HEK293 (cell line): ENCODE results near the gene MARCHF3.

Experiments used
- CTCF ChIA-PET: fragments of 350-600 bp; formaldehyde crosslinking; extraction: SDS; loops from one replicate; lab custom pipeline; 2021; ENCODE audit warnings: antibody characterized with exemption; lab: Yijun Ruan, JAX
- POLR2A ChIA-PET: fragments of 300-600 bp; formaldehyde crosslinking; extraction: SDS; loops from one replicate; lab custom pipeline; 2020; ENCODE audit warnings: antibody characterized with exemption, inconsistent platforms; lab: Yijun Ruan, JAX
- H3K27ac ChIP-seq: fragments of 200-500 bp; sonication (Bioruptor generic); 2 replicates; pipeline ENCODE4 v1.5.1; 2014; ENCODE audit warnings: low read depth, low read length, control low read depth, inconsistent platforms; ENCODE audit errors: extremely low read depth
- H3K36me3 ChIP-seq, 2 experiments: fragments of 200-500 bp in 1 of 2; sonication (Bioruptor generic) in 1 of 2; 1 replicate in 1 of 2; 2 replicates in 1 of 2; pipeline ENCODE4 v1.5.1; 2014 to 2017; ENCODE audit warnings: inconsistent platforms in 2 of 2, low read length in 2 of 2; ENCODE audit not compliant: control insufficient read depth in 2 of 2, insufficient read depth in 1 of 2
- H3K4me1 ChIP-seq: fragments of 200-500 bp; sonication (Bioruptor generic); 2 replicates; pipeline ENCODE4 v1.5.1; 2014; ENCODE audit warnings: mild to moderate bottlenecking, low read length, inconsistent platforms; ENCODE audit not compliant: control insufficient read depth, insufficient read depth
- H3K4me3 ChIP-seq: 2 replicates; pipeline ENCODE4 v1.5.1; 2011; ENCODE audit warnings: low read depth, mild to moderate bottlenecking, control low read depth, low read length, moderate library complexity
- H3K9me3 ChIP-seq: fragments of 200-500 bp; sonication (Bioruptor generic); 2 replicates; pipeline ENCODE4 v1.5.1; 2014; ENCODE audit warnings: low read depth, low read length, inconsistent platforms; ENCODE audit not compliant: control insufficient read depth, insufficient read depth
- FEZF1 ChIP-seq: fragments of 450-650 bp; formaldehyde crosslinking; IDR thresholded peaks from 2 replicates; pipeline ENCODE4 v1.5.1; 2016; ENCODE audit warnings: missing biosample characterization, missing genetic modification characterization
- MZF1 ChIP-seq: fragments of 450-650 bp; formaldehyde crosslinking; IDR thresholded peaks from 2 replicates; pipeline ENCODE4 v1.5.1; 2017; ENCODE audit warnings: missing biosample characterization, missing genetic modification characterization, borderline replicate concordance
- TRIM28 ChIP-seq: IDR thresholded peaks from 2 replicates; pipeline ENCODE4 v1.6.1; 2011; ENCODE audit warnings: low read length, control low read depth, borderline replicate concordance
- ZNF157 ChIP-seq: fragments of 450-650 bp; formaldehyde crosslinking; IDR thresholded peaks from 2 replicates; pipeline ENCODE4 v1.5.1; 2016; ENCODE audit warnings: missing biosample characterization, missing genetic modification characterization
- ZNF19 ChIP-seq: fragments of 450-650 bp; formaldehyde crosslinking; IDR thresholded peaks from 2 replicates; pipeline ENCODE4; 2016; ENCODE audit warnings: missing biosample characterization, missing genetic modification characterization, low read depth
- ZNF362 ChIP-seq: fragments of 450-650 bp; formaldehyde crosslinking; IDR thresholded peaks from 2 replicates; pipeline ENCODE4 v1.5.1; 2016; ENCODE audit warnings: missing biosample characterization, missing genetic modification characterization
- ZNF394 ChIP-seq: fragments of 450-650 bp; formaldehyde crosslinking; IDR thresholded peaks from 2 replicates; pipeline ENCODE4 v1.5.1; 2016; ENCODE audit warnings: missing biosample characterization, missing genetic modification characterization, mild to moderate bottlenecking, moderate library complexity, borderline replicate concordance
- ZNF426 ChIP-seq: fragments of 450-650 bp; formaldehyde crosslinking; IDR thresholded peaks from 2 replicates; pipeline ENCODE4 v1.5.1; 2017; ENCODE audit warnings: missing biosample characterization, missing genetic modification characterization, mild to moderate bottlenecking, inconsistent platforms, moderate library complexity
- ZNF571 ChIP-seq: fragments of 450-650 bp; formaldehyde crosslinking; IDR thresholded peaks from 2 replicates; pipeline ENCODE4 v1.5.0; 2017; ENCODE audit warnings: missing biosample characterization, missing genetic modification characterization
- ZNF596 ChIP-seq: fragments of 450-650 bp; IDR thresholded peaks from 2 replicates; pipeline ENCODE4 v1.5.0; 2018; ENCODE audit warnings: missing biosample characterization, mild to moderate bottlenecking, missing genetic modification characterization, moderate library complexity
- ZNF621 ChIP-seq: fragments of 450-650 bp; formaldehyde crosslinking; IDR thresholded peaks from 2 replicates; pipeline ENCODE4 v1.5.1; 2017; ENCODE audit warnings: missing biosample characterization, missing genetic modification characterization
- ZNF664 ChIP-seq: fragments of 450-650 bp; formaldehyde crosslinking; IDR thresholded peaks from 2 replicates; pipeline ENCODE4 v1.5.1; 2016; ENCODE audit warnings: missing biosample characterization, missing genetic modification characterization
- ZNF701 ChIP-seq: fragments of 450-650 bp; formaldehyde crosslinking; IDR thresholded peaks from 2 replicates; pipeline ENCODE4 v1.5.1; 2016; ENCODE audit warnings: missing biosample characterization, missing genetic modification characterization
- ZNF704 ChIP-seq: fragments of 450-650 bp; formaldehyde crosslinking; IDR thresholded peaks from 2 replicates; pipeline ENCODE4 v1.5.1; 2016; ENCODE audit warnings: missing biosample characterization, missing genetic modification characterization
- ZNF707 ChIP-seq: fragments of 450-650 bp; formaldehyde crosslinking; IDR thresholded peaks from 2 replicates; pipeline ENCODE4 v1.5.1; 2016; ENCODE audit warnings: missing biosample characterization, missing genetic modification characterization
- ZSCAN16 ChIP-seq: fragments of 450-650 bp; formaldehyde crosslinking; IDR thresholded peaks from 2 replicates; pipeline ENCODE4 v1.5.1; 2016; ENCODE audit warnings: missing biosample characterization, missing genetic modification characterization
- TF ChIP-seq, protein P1 (sequence below): fragments of 450-650 bp; formaldehyde crosslinking; IDR thresholded peaks from 2 replicates; pipeline ENCODE4 v1.5.1; 2016; ENCODE audit warnings: missing biosample characterization, missing genetic modification characterization, borderline replicate concordance
- TF ChIP-seq, protein P2 (sequence below): fragments of 450-650 bp; formaldehyde crosslinking; IDR thresholded peaks from 2 replicates; pipeline ENCODE4 v1.5.1; 2016; ENCODE audit warnings: missing biosample characterization, missing genetic modification characterization, borderline replicate concordance
- TF ChIP-seq, protein P3 (sequence below): fragments of 450-650 bp; formaldehyde crosslinking; IDR thresholded peaks from 2 replicates; pipeline ENCODE4 v1.5.1; 2016; ENCODE audit warnings: missing biosample characterization, missing genetic modification characterization
- TF ChIP-seq, protein P4 (sequence below): fragments of 450-650 bp; formaldehyde crosslinking; IDR thresholded peaks from 2 replicates; pipeline ENCODE4 v1.5.1; 2016; ENCODE audit warnings: missing biosample characterization, missing genetic modification characterization

Gene MARCHF3

DNA sequence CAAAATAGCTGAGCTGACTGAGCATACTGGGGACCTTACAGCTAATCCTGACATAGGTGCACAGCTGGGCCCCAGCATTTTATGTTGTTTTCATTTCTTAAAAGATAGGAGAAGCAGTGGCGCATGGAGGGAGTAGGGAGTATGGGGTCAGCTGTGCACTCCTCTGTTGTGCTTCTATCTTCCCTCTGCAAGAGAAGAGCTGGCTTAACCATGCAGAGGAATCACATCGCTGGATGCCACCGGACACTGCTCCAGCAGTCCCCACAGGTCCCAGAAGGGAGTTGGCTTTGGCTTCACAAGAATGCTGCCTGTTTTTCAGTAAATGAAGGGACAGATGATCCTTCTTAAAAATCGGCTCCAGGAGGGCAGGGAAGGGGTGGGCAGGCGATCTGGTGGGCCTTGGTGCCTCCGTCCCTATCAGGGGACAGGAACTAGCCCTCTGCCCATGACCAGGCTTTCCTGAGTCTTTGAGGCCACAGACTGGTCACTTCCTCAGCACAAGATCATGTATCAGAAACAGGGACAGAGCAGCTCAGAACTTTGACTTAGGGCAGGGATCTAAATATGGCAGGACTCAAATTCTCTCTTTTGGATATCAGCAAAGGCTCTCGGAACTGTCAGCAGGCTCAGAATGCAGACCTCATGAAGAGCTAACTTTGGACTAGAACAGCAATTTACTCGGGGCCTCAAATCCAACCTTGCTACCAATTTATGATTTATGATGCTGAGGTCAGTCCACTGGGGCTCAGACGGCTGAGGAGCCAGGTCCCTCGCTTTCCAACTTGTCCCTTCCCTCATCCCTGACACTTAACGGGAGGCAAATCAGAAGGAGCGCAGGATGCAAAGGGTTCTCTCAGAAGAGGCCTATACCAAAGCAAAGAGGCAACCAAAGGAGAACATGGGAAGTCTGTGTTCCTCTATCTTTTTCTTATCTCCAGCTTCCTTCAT, 47.2 kb downstream of the MARCHF3 start:
- no peak overlapping the region for H3K4me3 ChIP-seq
- no peaks in the 10 kb centered on the region for H3K36me3 ChIP-seq
- ChIA-PET POLR2A (no interaction called here), CTCF (interaction anchor here (0.6 kb wide), 2 partner anchors 63 to 324 kb away, joined by 3 to 5 read pairs; no protein-coding TSS in a partner anchor)
- no peaks in the 10 kb centered on the region for H3K9me3 ChIP-seq
- no peak for TF ChIP-seq ZNF19 (tag by site-specific recombination)
- TF ChIP-seq ZNF362 = no peak
- no peak for TF ChIP-seq ZNF571 (tag by site-specific recombination)
- TF ChIP-seq, protein P1, sequence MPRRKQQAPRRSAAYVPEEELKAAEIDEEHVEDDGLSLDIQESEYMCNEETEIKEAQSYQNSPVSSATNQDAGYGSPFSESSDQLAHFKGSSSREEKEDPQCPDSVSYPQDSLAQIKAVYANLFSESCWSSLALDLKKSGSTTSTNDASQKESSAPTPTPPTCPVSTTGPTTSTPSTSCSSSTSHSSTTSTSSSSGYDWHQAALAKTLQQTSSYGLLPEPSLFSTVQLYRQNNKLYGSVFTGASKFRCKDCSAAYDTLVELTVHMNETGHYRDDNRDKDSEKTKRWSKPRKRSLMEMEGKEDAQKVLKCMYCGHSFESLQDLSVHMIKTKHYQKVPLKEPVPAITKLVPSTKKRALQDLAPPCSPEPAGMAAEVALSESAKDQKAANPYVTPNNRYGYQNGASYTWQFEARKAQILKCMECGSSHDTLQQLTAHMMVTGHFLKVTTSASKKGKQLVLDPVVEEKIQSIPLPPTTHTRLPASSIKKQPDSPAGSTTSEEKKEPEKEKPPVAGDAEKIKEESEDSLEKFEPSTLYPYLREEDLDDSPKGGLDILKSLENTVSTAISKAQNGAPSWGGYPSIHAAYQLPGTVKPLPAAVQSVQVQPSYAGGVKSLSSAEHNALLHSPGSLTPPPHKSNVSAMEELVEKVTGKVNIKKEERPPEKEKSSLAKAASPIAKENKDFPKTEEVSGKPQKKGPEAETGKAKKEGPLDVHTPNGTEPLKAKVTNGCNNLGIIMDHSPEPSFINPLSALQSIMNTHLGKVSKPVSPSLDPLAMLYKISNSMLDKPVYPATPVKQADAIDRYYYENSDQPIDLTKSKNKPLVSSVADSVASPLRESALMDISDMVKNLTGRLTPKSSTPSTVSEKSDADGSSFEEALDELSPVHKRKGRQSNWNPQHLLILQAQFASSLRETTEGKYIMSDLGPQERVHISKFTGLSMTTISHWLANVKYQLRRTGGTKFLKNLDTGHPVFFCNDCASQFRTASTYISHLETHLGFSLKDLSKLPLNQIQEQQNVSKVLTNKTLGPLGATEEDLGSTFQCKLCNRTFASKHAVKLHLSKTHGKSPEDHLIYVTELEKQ (tag by site-specific recombination) = no peak
- TF ChIP-seq, protein P2, sequence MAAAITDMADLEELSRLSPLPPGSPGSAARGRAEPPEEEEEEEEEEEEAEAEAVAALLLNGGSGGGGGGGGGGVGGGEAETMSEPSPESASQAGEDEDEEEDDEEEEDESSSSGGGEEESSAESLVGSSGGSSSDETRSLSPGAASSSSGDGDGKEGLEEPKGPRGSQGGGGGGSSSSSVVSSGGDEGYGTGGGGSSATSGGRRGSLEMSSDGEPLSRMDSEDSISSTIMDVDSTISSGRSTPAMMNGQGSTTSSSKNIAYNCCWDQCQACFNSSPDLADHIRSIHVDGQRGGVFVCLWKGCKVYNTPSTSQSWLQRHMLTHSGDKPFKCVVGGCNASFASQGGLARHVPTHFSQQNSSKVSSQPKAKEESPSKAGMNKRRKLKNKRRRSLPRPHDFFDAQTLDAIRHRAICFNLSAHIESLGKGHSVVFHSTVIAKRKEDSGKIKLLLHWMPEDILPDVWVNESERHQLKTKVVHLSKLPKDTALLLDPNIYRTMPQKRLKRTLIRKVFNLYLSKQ = no peak
- no peak for TF ChIP-seq ZNF426
- TF ChIP-seq, protein P3, sequence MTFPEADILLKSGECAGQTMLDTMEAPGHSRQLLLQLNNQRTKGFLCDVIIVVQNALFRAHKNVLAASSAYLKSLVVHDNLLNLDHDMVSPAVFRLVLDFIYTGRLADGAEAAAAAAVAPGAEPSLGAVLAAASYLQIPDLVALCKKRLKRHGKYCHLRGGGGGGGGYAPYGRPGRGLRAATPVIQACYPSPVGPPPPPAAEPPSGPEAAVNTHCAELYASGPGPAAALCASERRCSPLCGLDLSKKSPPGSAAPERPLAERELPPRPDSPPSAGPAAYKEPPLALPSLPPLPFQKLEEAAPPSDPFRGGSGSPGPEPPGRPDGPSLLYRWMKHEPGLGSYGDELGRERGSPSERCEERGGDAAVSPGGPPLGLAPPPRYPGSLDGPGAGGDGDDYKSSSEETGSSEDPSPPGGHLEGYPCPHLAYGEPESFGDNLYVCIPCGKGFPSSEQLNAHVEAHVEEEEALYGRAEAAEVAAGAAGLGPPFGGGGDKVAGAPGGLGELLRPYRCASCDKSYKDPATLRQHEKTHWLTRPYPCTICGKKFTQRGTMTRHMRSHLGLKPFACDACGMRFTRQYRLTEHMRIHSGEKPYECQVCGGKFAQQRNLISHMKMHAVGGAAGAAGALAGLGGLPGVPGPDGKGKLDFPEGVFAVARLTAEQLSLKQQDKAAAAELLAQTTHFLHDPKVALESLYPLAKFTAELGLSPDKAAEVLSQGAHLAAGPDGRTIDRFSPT (tag by site-specific recombination) = no peak
- TF ChIP-seq ZNF664 (tag by site-specific recombination) = no peak
- no peak for TF ChIP-seq MZF1 (tag by site-specific recombination)
- TF ChIP-seq ZNF596 (tag by site-specific recombination) = no peak
- no peak for TF ChIP-seq ZNF621 (tag by site-specific recombination)
- TF ChIP-seq ZNF701 (tag by site-specific recombination) = no peak
- TF ChIP-seq, protein P4, sequence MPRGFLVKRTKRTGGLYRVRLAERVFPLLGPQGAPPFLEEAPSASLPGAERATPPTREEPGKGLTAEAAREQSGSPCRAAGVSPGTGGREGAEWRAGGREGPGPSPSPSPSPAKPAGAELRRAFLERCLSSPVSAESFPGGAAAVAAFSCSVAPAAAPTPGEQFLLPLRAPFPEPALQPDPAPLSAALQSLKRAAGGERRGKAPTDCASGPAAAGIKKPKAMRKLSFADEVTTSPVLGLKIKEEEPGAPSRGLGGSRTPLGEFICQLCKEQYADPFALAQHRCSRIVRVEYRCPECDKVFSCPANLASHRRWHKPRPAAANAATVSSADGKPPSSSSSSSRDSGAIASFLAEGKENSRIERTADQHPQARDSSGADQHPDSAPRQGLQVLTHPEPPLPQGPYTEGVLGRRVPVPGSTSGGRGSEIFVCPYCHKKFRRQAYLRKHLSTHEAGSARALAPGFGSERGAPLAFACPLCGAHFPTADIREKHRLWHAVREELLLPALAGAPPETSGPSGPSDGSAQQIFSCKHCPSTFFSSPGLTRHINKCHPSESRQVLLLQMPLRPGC (tag by site-specific recombination) = no peak
- no peak for TF ChIP-seq FEZF1 (tag by site-specific recombination)
- TF ChIP-seq ZNF704 = no peak
- no peak for TF ChIP-seq TRIM28
- TF ChIP-seq ZNF157 (tag by site-specific recombination) = no peak
- no peak for TF ChIP-seq ZNF394 (tag by site-specific recombination)
- no peak for TF ChIP-seq ZSCAN16
- TF ChIP-seq ZNF707 (tag by site-specific recombination) = no peak
- no peaks in the 10 kb centered on the region for H3K4me1 ChIP-seq
- no peak overlapping the region for H3K27ac ChIP-seq
